GM19324 (cell line): ENCODE results near the gene AMOTL1.
"Not testable (repeated sequence)": the region's sequence is repeated elsewhere in the genome, so short reads cannot be mapped to it uniquely, and the experiment has no call there.

ENCODE experiments used
- ATAC-seq: cut with Tn5 transposase; IDR thresholded peaks from one replicate; pipeline ENCODE4 v1.9.1; 2021; ENCODE audit warnings: mild to moderate bottlenecking, moderate library complexity; ENCODE audit not compliant: unreplicated experiment, low FRiP score

AMOTL1 gene

GRCh38 chr11:94910270-94910669 is 142.1 kb downstream of the AMOTL1 start:
- no peak for ATAC-seq

GRCh38 chr11:94910779-94911178 is 142.6 kb downstream of the AMOTL1 start:
- no peak for ATAC-seq

- no peak for ATAC-seq
Observed at GRCh38 chr11:94912806-94913205, 144.7 kb downstream of the AMOTL1 start.

GRCh38 chr11:94913718-94914394 is 145.7 kb downstream of the AMOTL1 start:
- ATAC-seq, result not testable (repeated sequence)

GRCh38 chr11:94920311-94920710 is 152.2 kb downstream of the AMOTL1 start:
- no peak for ATAC-seq

- ATAC-seq, result no peak
Observed at GRCh38 chr11:94922321-94923003, 154.3 kb downstream of the AMOTL1 start.

- no peak for ATAC-seq
Observed at GRCh38 chr11:94923004-94923334, 154.8 kb downstream of the AMOTL1 start.

GRCh38 chr11:94924171-94924572 is 156.0 kb downstream of the AMOTL1 start:
- no peak for ATAC-seq

- no peak for ATAC-seq
Observed at GRCh38 chr11:94924612-94925011, 156.5 kb downstream of the AMOTL1 start.

GRCh38 chr11:94925422-94926270 is 157.5 kb downstream of the AMOTL1 start:
- no peak for ATAC-seq

GRCh38 chr11:94926271-94926625 is 158.1 kb downstream of the AMOTL1 start:
- no peak for ATAC-seq
